ENCODE measurements around the gene WBP1.

- TF ChIP-seq EZH2 (IDR thresholded peaks at IDR 0.05; ENCODE audit: borderline replicate concordance, low read depth, low read length, poor library complexity, severe bottlenecking) (no peak), CTCF (conservative IDR thresholded peaks at IDR 0.05; ENCODE audit: low read depth, low read length) (no peak)
These were observed 13.5 kb upstream of the WBP1 start for GRCh38 chr2:74444498-74445318.

Measured in A673 (cell line).